HTERT RPE-1 (cell line): Measurements from ENCODE around the gene THRA.

Source experiments
- in situ Hi-C: fragments of 300-500 bp; cut with MboI; formaldehyde crosslinking; loops from 4 replicates; pipeline ENCODE4 v1.14.3; 2020; ENCODE audit warnings: low sequenced_read_pairs

THRA gene

GRCh38 chr17:40075942-40076498 lies 13.3 kb downstream of the THRA start:
- in situ Hi-C loops = no loop called here

DNA sequence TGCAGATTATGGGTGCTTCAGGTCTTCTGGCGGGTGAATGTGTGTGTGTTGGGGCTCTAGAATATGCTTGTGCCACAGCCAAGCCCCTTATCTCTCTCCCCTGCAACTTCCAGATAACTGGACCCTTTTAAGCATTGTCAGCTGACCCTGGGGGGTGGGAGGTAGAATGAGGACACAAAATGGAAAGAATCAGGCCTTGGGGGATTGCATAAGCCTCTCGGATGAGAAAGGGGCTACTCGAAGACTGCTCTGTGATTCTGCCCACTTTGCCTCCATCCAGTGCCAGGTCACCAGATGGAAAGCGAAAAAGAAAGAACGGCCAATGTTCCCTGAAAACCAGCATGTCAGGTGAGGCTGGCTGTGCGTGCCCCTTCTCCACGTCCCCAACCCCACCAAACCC lies 13.8 kb downstream of the THRA start:
- in situ Hi-C loops = no loop called here

- in situ Hi-C loops = no loop called here
Measured at GRCh38 chr17:40079545-40079944, 16.8 kb downstream of the THRA start.

DNA sequence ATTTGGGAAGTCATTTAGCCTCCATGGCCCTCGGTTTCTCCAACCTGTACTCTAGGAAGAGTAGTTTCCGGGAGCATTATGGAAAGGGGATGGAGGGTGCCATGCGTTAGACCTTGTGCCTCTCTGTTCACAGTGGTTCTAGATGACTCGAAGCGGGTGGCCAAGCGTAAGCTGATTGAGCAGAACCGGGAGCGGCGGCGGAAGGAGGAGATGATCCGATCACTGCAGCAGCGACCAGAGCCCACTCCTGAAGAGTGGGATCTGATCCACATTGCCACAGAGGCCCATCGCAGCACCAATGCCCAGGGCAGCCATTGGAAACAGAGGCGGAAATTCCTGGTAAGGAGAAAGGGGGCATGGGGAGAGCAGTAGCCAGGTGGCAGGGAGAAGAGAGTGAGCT lies 21.7 kb downstream of the THRA start:
- in situ Hi-C loops = no loop called here

- in situ Hi-C loops = no loop called here
Measured at GRCh38 chr17:40086150-40087044, 23.6 kb downstream of the THRA start.

- in situ Hi-C loops = no loop called here
Measured at GRCh38 chr17:40087049-40087794, 24.5 kb downstream of the THRA start.

DNA sequence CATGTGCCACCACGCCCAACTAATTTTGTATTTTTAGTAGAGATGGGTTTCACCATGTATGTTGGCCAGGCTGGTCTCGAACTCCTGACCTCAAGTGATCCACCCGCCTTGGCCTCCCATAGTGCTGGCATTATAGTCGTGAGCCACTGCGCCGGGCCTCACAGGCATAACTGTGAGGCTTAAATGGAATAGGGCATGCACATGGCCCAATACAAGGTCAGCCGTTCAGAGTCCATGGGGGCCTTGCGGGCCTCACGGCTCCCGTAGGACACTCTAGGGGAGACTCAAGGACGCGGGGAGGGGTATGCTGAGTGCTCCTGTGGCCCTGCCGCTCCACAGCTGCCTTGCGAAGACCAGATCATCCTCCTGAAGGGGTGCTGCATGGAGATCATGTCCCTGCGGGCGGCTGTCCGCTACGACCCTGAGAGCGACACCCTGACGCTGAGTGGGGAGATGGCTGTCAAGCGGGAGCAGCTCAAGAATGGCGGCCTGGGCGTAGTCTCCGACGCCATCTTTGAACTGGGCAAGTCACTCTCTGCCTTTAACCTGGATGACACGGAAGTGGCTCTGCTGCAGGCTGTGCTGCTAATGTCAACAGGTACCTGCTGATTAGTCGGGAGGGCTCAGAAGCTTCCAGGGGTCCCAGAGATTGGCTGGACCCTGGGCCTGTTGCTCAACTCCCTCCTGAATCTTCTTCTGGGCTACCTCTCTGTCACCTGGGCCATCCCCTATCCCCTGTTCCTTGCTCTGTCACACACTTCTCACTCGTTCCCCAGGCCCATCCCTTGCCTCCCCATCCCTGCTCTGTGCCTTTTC lies 25.3 kb downstream of the THRA start:
- in situ Hi-C loops = no loop called here

DNA sequence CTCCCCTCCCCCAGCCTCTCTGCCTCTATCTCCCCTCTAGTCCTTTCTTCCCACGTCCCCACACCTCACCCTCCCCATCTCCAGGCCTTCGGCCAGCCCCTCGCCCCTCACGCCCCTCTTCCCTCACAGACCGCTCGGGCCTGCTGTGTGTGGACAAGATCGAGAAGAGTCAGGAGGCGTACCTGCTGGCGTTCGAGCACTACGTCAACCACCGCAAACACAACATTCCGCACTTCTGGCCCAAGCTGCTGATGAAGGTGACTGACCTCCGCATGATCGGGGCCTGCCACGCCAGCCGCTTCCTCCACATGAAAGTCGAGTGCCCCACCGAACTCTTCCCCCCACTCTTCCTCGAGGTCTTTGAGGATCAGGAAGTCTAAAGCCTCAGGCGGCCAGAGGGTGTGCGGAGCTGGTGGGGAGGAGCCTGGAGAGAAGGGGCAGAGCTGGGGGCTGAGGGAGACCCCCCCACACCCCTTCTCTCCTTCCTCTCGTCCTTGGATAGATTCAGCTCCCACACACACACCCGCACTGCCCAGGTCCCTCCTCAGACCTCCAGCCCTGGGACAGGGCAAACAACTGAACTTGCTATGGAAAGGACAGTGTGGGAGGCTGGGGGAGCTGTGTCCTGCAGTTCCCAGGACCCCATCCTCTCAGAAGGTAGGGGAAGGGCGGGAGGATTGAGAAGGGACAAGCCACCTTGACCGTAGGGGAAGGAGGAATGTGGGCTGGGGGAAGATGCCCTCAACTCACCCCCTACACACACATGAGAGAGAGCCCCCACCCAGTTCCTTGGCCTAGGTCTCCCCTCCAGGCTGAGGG lies 26.5 kb downstream of the THRA start:
- in situ Hi-C loops = no loop called here

DNA sequence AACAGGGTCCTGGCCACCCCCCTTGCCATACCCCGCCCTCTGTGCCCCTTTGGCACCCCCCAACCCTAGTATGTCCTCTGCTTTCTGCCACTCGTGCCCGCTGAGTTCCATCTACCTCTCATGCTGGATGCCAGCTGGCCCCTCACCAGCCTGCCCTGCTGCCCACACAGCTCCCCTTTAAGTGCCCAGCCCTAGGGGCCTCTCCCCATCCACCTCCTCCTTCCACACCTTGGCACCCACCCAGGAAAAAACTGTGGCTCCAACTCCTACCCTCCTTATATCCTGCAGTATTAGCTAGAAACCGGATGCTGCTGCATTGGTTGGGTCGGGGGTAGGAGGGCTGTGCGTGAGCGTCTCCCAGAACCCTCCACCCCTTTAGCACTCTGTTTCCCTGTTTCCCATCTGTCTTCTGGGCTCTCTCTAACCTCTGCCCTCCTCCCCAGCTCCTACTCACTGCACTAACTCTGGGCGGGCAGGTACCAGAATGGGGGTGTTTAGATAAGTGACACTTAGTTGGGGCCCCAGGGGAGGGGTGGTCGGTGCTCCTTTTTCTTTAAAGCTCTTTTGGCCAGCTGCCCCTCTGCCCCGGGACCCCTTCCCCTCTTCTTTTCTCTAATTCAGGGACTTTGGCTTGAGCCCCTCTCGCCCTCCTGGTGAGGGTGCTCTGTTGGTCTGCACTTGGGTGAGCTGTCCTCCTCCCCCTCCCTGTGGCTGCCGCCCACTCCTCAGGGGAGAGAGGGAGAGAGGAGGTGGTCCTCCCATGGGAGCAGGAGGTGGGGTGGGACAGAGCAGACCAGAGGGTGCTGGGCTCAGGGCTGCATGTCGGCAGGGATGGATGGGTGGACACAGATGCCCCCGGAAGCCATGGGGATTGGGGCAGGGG lies 27.7 kb downstream of the THRA start:
- in situ Hi-C loops = no loop called here

DNA sequence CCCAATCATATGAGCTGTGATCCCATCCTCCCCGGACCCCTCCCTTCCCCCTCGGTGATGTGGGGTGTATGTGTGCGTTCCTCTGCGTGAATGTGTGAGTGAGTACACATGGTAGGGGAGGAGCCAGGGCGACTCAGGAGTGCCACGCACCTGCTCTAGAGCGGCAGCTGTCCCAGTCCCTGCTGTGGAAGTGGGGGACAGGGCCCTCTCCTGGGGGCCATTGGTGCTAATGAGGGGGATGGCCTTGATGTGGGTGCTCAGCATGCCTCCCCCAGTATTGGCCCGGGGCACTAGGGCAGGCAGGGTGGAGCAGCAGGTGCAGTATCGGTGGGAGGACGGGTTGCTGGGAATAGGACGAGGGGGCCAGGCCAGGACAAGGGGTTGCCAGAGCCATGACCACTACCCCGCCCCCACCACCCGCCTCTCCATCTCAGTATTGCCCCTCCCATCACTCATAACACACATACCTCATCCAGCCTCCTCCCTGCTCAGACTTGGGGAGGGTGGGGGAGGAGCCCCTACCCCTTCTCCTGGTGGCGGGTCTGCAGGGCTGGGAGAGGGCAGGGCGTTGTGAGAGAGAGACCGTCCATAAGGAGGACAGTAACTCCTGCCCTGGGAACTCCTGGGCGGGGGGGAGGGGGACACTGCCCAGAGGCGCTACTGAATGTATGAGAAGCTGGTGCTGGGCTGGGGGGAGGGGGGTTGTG lies 29.1 kb downstream of the THRA start:
- in situ Hi-C loops = no loop called here

- in situ Hi-C loops = no loop called here
Measured at GRCh38 chr17:40092581-40092980, 29.8 kb downstream of the THRA start.

DNA sequence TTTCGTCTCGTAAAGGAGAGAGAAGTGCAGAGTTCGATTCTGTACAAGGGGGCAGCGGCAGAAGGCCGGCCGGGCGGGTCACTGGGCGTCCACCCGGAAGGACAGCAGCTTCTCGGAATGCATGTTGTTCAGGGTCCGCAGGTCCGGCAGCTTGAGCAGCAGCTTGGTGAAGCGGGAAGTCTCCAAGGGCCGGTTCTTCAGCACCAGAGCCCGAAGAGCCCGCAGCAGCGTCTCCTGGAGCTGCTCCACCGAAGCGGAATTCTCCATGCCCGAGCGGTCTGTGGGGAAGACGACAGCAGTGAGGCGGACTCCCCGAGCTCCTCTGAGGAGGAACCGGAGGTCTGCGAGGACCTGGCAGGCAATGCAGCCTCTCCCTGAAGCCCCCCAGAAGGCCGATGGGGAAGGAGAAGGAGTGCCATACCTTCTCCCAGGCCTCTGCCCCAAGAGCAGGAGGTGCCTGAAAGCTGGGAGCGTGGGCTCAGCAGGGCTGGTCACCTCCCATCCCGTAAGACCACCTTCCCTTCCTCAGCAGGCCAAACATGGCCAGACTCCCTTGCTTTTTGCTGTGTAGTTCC lies 30.3 kb downstream of the THRA start:
- in situ Hi-C loops = no loop called here

GRCh38 chr17:40093580-40094201 lies 30.9 kb downstream of the THRA start:
- in situ Hi-C loops = no loop called here

GRCh38 chr17:40094874-40095273 lies 32.1 kb downstream of the THRA start:
- in situ Hi-C loops = no loop called here

DNA sequence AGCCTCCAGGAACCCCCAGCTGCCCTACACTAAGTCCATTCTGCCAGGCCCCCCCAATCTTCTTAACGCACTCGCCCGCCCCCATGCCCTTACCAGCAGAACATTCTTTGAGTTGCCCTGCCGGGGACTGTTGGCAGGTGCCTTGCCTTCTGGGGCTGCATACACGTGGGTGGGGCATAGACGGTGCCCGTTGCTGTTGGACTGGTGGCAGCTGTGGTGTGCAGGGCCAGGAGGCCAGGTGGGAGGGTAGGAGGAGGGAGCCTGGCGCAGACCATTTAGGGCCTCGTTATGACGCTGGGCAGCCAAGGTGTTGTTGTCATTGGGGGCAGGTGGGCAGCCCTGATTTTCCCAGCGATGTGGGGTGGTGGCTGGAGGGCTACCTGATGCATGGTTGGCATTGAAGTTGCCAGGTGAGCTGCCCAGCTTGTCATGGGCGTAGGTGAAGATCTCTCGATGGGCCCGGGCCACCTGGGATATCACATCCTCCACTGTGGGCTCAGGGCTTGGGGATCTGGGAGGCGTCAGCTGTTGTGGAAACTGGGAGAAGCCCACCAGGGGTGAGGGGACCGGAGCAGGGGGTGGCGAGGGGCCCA lies 32.7 kb downstream of the THRA start:
- in situ Hi-C loops = no loop called here

DNA sequence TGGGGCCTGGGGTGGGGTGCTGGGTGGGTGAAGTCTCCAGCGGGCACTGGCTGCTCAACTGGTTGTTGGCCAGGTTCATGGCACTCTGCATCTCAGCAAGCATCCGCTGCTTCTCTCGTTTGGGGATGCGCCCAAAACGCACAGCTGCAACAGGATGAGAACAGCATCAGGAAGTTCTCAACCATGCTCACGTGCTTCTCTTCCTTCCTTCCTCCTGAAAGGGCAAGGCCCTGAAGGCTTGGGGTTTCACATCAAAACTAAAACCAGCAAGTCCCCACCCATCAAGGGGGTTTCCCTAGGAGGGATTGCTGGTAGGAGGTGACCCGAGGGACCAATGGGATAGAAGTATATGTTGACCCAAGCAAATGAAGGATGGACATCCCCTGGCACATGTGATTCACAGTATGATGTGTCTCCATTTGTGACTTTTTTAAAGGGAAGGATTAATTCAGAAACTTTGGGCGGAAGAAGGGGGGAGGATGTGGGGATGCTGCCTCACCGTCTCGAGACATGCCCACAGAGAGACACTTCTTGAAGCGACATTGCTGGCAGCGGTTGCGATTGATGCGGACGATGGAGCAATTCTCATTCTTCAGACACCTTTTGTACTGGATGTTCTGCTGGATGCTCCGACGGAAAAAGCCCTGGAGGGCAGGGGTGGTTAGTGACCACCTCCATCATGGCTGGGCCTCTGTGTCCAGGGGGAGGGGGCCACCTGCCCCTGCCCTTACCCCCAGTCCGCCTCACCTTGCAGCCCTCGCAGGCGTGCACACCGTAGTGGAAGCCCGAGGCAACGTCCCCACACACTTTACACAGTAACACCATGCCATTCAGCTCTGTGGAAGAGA lies 33.4 kb downstream of the THRA start:
- in situ Hi-C loops = no loop called here

DNA sequence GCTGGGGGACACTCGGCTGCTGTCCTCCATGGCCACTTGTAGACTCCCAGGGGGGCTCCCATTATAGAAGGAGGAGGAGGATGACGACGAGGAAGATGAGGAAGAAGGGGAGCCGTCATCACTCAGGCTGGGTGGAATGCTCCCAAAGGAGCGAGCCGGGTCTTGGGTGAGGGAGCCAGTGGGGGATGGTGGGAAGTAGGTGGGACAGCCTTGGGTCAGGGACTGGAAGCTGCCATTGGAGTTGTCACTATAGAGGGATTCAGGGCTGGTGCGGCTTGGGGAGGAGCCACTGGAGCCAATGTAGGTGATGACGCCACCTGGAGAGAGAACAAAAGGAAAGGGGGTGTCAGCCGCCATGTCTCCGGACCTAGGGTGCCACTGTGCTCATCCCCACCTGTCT lies 34.3 kb downstream of the THRA start:
- in situ Hi-C loops = no loop called here
